ENCODE results near the gene HPSE2.
"Not testable (repeated sequence)": the region's sequence is repeated elsewhere in the genome, so short reads cannot be mapped to it uniquely, and the experiment has no call there.

Gene HPSE2

GRCh38 chr10:98921316-98921715 lies 314.3 kb downstream of the HPSE2 start:
- no peak for DNase-seq (ENCODE audit: low spot score)
- no peak for FAIRE-seq

GRCh38 chr10:98920807-98921206 lies 314.8 kb downstream of the HPSE2 start:
- FAIRE-seq (no peak), DNase-seq (ENCODE audit: low spot score) (no peak)

GRCh38 chr10:98920360-98920759 lies 315.3 kb downstream of the HPSE2 start:
- FAIRE-seq: no peak
- DNase-seq (ENCODE audit: low spot score): no peak

- FAIRE-seq: no peak
- DNase-seq (ENCODE audit: low spot score): no peak
These were observed 315.8 kb downstream of the HPSE2 start for GRCh38 chr10:98919899-98920298.

- no peak for FAIRE-seq
These were observed 317.8 kb downstream of the HPSE2 start for GRCh38 chr10:98917828-98918227.

GRCh38 chr10:98916526-98917125 lies 319.0 kb downstream of the HPSE2 start:
- no peak for DNase-seq (ENCODE audit: low spot score)
- FAIRE-seq: no peak

More at GRCh38 chr10:98917828-98918227, 317.8 kb downstream of the HPSE2 start:
- no peak for DNase-seq (ENCODE audit: low spot score)

- DNase-seq (ENCODE audit: low spot score): no peak
- no peak for FAIRE-seq
These were observed 319.7 kb downstream of the HPSE2 start for GRCh38 chr10:98915911-98916310.

GRCh38 chr10:98910546-98910945 lies 325.1 kb downstream of the HPSE2 start:
- FAIRE-seq (no peak), DNase-seq (ENCODE audit: low spot score) (no peak)

GRCh38 chr10:98910048-98910447 lies 325.6 kb downstream of the HPSE2 start:
- no peak for FAIRE-seq
- DNase-seq (ENCODE audit: low spot score): no peak

GRCh38 chr10:98908868-98909267 lies 326.8 kb downstream of the HPSE2 start:
- no peak for FAIRE-seq
- DNase-seq (ENCODE audit: low spot score): no peak

GRCh38 chr10:98908247-98908646 lies 327.4 kb downstream of the HPSE2 start:
- not testable (repeated sequence) for DNase-seq (ENCODE audit: low spot score); FAIRE-seq

- FAIRE-seq (no peak), DNase-seq (ENCODE audit: low spot score) (no peak)
These were observed 334.1 kb downstream of the HPSE2 start for GRCh38 chr10:98901441-98902110.

GRCh38 chr10:98899018-98899417 lies 336.6 kb downstream of the HPSE2 start:
- DNase-seq (ENCODE audit: low spot score): no peak
- FAIRE-seq: no peak

GRCh38 chr10:98892523-98892922 lies 343.1 kb downstream of the HPSE2 start:
- DNase-seq (ENCODE audit: low spot score) (no peak), FAIRE-seq (no peak)

- DNase-seq (ENCODE audit: low spot score) (no peak), FAIRE-seq (no peak)
These were observed 349.0 kb downstream of the HPSE2 start for GRCh38 chr10:98886686-98887085.

- FAIRE-seq (no peak), DNase-seq (ENCODE audit: low spot score) (no peak)
These were observed 350.3 kb downstream of the HPSE2 start for GRCh38 chr10:98885378-98885777.

GRCh38 chr10:98881789-98882188 lies 353.9 kb downstream of the HPSE2 start:
- no peak for FAIRE-seq

GRCh38 chr10:98880971-98881370 lies 354.7 kb downstream of the HPSE2 start:
- DNase-seq (ENCODE audit: low spot score) (no peak), FAIRE-seq (no peak)

More at GRCh38 chr10:98881789-98882188, 353.9 kb downstream of the HPSE2 start:
- no peak for DNase-seq (ENCODE audit: low spot score)

GRCh38 chr10:98878921-98879320 lies 356.7 kb downstream of the HPSE2 start:
- DNase-seq (ENCODE audit: low spot score) (no peak), FAIRE-seq (no peak)

GRCh38 chr10:98878418-98878817 lies 357.2 kb downstream of the HPSE2 start:
- no peak for DNase-seq (ENCODE audit: low spot score)
- no peak for FAIRE-seq

- no peak for FAIRE-seq
- DNase-seq (ENCODE audit: low spot score): no peak
These were observed 373.7 kb downstream of the HPSE2 start for GRCh38 chr10:98861962-98862361.

- FAIRE-seq: no peak
- DNase-seq (ENCODE audit: low spot score): no peak
These were observed 377.1 kb downstream of the HPSE2 start for GRCh38 chr10:98858525-98858924.

All from urothelium cell line (cell line).